Skeletal muscle satellite cell (primary cell): ENCODE data around the gene ITPK1.

Experiments
- H3K27me3 ChIP-seq: 2 replicates; pipeline ENCODE4 v1.7.0; 2013; ENCODE audit warnings: low read length; ENCODE audit not compliant: control insufficient read depth, insufficient read depth
- H3K36me3 ChIP-seq: 2 replicates; pipeline ENCODE4 v1.7.0; 2013; ENCODE audit warnings: mild to moderate bottlenecking, control low read depth, low read length; ENCODE audit not compliant: insufficient read depth
- H3K4me1 ChIP-seq: 2 replicates; pipeline ENCODE4 v1.7.0; 2013; ENCODE audit warnings: low read length; ENCODE audit not compliant: control insufficient read depth, insufficient read depth
- H3K4me2 ChIP-seq: 2 replicates; pipeline ENCODE4 v1.7.0; 2013; ENCODE audit warnings: mild to moderate bottlenecking, low read length
- H3K4me3 ChIP-seq: 2 replicates; pipeline ENCODE4 v1.7.0; 2013; ENCODE audit warnings: low read length
- H3K9ac ChIP-seq: 2 replicates; pipeline ENCODE4 v1.7.0; 2013; ENCODE audit warnings: mild to moderate bottlenecking, low read depth, low read length, moderate library complexity
- H3K9me3 ChIP-seq: replicated peaks from 2 replicates; pipeline ENCODE4 v1.7.0; 2013; ENCODE audit warnings: mild to moderate bottlenecking, control low read depth, low read length

ITPK1 gene

GRCh38 chr14:93100570-93100969 lies 15.2 kb downstream of the ITPK1 start:
- H3K4me1 ChIP-seq = peaks cover 8% of the 10 kb centered on the region
- no peaks in the 10 kb centered on the region for H3K27me3 ChIP-seq
- H3K9me3 ChIP-seq = no peaks in the 10 kb centered on the region
- no peak overlapping the region for H3K4me2 ChIP-seq
- H3K36me3 ChIP-seq = no peaks in the 10 kb centered on the region
- no peak overlapping the region for H3K9ac ChIP-seq
- H3K4me3 ChIP-seq = no peak overlapping the region

GRCh38 chr14:93100100-93100499 lies 15.6 kb downstream of the ITPK1 start:
- H3K9me3 ChIP-seq = no peaks in the 10 kb centered on the region
- H3K36me3 ChIP-seq = no peaks in the 10 kb centered on the region
- H3K4me2 ChIP-seq = no peak overlapping the region
- peaks cover 3% of the 10 kb centered on the region for H3K4me1 ChIP-seq
- H3K4me3 ChIP-seq = no peak overlapping the region
- no peaks in the 10 kb centered on the region for H3K27me3 ChIP-seq
- no peak overlapping the region for H3K9ac ChIP-seq

GRCh38 chr14:93099643-93100042 lies 16.1 kb downstream of the ITPK1 start:
- Histone ChIP-seq H3K9me3 (no peaks in the 10 kb centered on the region), H3K4me1 (no peaks in the 10 kb centered on the region), H3K9ac (no peak overlapping the region)

GRCh38 chr14:93099196-93099595 lies 16.5 kb downstream of the ITPK1 start:
- H3K4me1 ChIP-seq = no peaks in the 10 kb centered on the region
- no peak overlapping the region for H3K9ac ChIP-seq
- H3K27me3 ChIP-seq = no peaks in the 10 kb centered on the region
- no peaks in the 10 kb centered on the region for H3K36me3 ChIP-seq
- H3K4me3 ChIP-seq = no peak overlapping the region
- no peaks in the 10 kb centered on the region for H3K9me3 ChIP-seq
- no peak overlapping the region for H3K4me2 ChIP-seq

More at GRCh38 chr14:93099643-93100042, 16.1 kb downstream of the ITPK1 start:
- Histone ChIP-seq H3K4me3 (no peak overlapping the region), H3K27me3 (no peaks in the 10 kb centered on the region), H3K36me3 (no peaks in the 10 kb centered on the region), H3K4me2 (no peak overlapping the region)

GRCh38 chr14:93096691-93097322 lies 18.9 kb downstream of the ITPK1 start:
- no peak overlapping the region for H3K9ac ChIP-seq

GRCh38 chr14:93095742-93096510 lies 19.8 kb downstream of the ITPK1 start:
- Histone ChIP-seq H3K36me3 (no peaks in the 10 kb centered on the region), H3K4me2 (no peak overlapping the region), H3K4me3 (no peak overlapping the region), H3K9ac (no peak overlapping the region), H3K9me3 (no peaks in the 10 kb centered on the region), H3K27me3 (no peaks in the 10 kb centered on the region), H3K4me1 (peaks cover 6% of the 10 kb centered on the region)

More at GRCh38 chr14:93096691-93097322, 18.9 kb downstream of the ITPK1 start:
- Histone ChIP-seq H3K9me3 (no peaks in the 10 kb centered on the region), H3K4me2 (no peak overlapping the region), H3K27me3 (no peaks in the 10 kb centered on the region), H3K36me3 (no peaks in the 10 kb centered on the region), H3K4me3 (no peak overlapping the region), H3K4me1 (peaks cover 6% of the 10 kb centered on the region)

GRCh38 chr14:93094121-93094918 lies 21.4 kb downstream of the ITPK1 start:
- Histone ChIP-seq H3K9ac (no peak overlapping the region), H3K4me2 (no peak overlapping the region), H3K9me3 (no peaks in the 10 kb centered on the region), H3K4me3 (no peak overlapping the region), H3K36me3 (no peaks in the 10 kb centered on the region), H3K4me1 (peaks cover 9% of the 10 kb centered on the region), H3K27me3 (no peaks in the 10 kb centered on the region)

- Histone ChIP-seq H3K4me3 (no peak overlapping the region), H3K9ac (no peak overlapping the region), H3K36me3 (no peaks in the 10 kb centered on the region), H3K4me1 (peaks cover 15% of the 10 kb centered on the region), H3K27me3 (no peaks in the 10 kb centered on the region), H3K4me2 (no peak overlapping the region), H3K9me3 (no peaks in the 10 kb centered on the region)
These were observed 22.8 kb downstream of the ITPK1 start for GRCh38 chr14:93092606-93093556.

GRCh38 chr14:93091666-93092065 lies 24.1 kb downstream of the ITPK1 start:
- no peaks in the 10 kb centered on the region for H3K9me3 ChIP-seq
- H3K27me3 ChIP-seq = no peaks in the 10 kb centered on the region
- no peaks in the 10 kb centered on the region for H3K36me3 ChIP-seq
- H3K4me2 ChIP-seq = no peak overlapping the region
- no peak overlapping the region for H3K4me3 ChIP-seq
- H3K4me1 ChIP-seq = peaks cover 15% of the 10 kb centered on the region
- no peak overlapping the region for H3K9ac ChIP-seq

GRCh38 chr14:93090826-93091555 lies 24.7 kb downstream of the ITPK1 start:
- no peaks in the 10 kb centered on the region for H3K9me3 ChIP-seq
- no peaks in the 10 kb centered on the region for H3K27me3 ChIP-seq
- H3K36me3 ChIP-seq = no peaks in the 10 kb centered on the region
- peaks cover 15% of the 10 kb centered on the region for H3K4me1 ChIP-seq
- no peak overlapping the region for H3K4me3 ChIP-seq
- no peak overlapping the region for H3K9ac ChIP-seq
- H3K4me2 ChIP-seq = no peak overlapping the region
